GM12875 (cell line): Measurements from ENCODE around the gene SLCO1A2.

ENCODE experiments used
- H3K4me3 ChIP-seq: one replicate; pipeline ENCODE4 v1.5.1; 2011; ENCODE audit warnings: low read depth, low read length, control low read depth
- TF ChIP-seq, protein P1 (sequence below): IDR thresholded peaks from 2 replicates; pipeline ENCODE4 v1.5.1; 2011; ENCODE audit warnings: low read depth, mild to moderate bottlenecking, control low read depth, inconsistent platforms, low read length, moderate library complexity, borderline replicate concordance; ENCODE audit not compliant: insufficient read depth

SLCO1A2 gene

DNA sequence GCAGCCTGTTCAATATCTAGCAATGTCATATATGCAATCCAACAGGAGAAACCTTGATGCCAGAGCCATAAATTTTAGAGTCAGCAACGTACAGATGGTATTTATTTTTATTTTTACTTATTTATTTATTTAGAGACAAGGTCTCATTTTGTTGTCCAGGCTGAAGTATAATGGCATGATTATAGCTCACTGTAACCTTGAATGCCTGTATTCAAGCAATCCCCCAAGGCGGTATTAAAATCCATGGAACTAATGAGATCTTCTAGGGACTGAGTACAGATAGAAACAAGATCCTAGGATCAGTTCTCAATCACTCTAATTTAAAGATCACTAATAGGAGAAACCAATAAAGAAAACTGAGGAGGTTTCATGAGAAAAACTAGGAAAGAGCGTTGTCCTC lies 114.5 kb downstream of the SLCO1A2 start:
- TF ChIP-seq, protein P1, sequence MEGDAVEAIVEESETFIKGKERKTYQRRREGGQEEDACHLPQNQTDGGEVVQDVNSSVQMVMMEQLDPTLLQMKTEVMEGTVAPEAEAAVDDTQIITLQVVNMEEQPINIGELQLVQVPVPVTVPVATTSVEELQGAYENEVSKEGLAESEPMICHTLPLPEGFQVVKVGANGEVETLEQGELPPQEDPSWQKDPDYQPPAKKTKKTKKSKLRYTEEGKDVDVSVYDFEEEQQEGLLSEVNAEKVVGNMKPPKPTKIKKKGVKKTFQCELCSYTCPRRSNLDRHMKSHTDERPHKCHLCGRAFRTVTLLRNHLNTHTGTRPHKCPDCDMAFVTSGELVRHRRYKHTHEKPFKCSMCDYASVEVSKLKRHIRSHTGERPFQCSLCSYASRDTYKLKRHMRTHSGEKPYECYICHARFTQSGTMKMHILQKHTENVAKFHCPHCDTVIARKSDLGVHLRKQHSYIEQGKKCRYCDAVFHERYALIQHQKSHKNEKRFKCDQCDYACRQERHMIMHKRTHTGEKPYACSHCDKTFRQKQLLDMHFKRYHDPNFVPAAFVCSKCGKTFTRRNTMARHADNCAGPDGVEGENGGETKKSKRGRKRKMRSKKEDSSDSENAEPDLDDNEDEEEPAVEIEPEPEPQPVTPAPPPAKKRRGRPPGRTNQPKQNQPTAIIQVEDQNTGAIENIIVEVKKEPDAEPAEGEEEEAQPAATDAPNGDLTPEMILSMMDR, result no peak
- H3K4me3 ChIP-seq, result no peak overlapping the region

DNA sequence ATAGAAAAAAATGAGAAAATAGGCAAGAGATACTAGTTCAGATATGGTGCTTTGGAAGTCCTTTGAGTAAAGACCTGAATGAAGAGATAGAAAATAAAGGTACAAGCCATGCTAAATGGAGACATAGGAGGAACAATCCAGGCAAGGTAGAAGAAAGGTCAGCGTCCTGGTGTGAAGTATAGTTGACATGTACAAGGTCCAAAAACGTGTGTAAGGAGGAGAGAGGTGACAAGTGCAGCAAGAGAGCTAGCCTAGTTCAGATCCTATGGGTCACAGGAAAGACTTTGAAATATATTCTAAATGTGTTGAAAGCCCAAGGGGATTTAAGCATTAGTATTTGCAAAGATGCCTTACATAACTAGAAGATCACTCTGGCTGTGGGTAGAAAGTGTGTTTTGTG lies 115.5 kb downstream of the SLCO1A2 start:
- TF ChIP-seq, protein P1, result no peak
- H3K4me3 ChIP-seq, result no peak overlapping the region
